Stimulated activated CD8-positive, alpha-beta memory T cell treated with anti-CD3 and anti-CD28 coated beads, Interleukin-12 subunit alpha, Interleukin-12 subunit beta, amount 100 ng/mL, for 1 hour (primary cell): Measurements from ENCODE around the gene IBSP.

ENCODE experiments used
- DNase-seq: peaks from one replicate; pipeline ENCODE4 v3.0.0-alpha.2; 2020; ENCODE audit warnings: low read depth

IBSP gene

GRCh38 chr4:87799301-87800113 is at the start of gene IBSP:
Gene IBSP, plus strand, starts transcription at chr4:87799554. Its CDS starts 2,808 bp downstream, at chr4:87802362.
- DNase-seq, result no peak

- no peak for DNase-seq
Measured at GRCh38 chr4:87749883-87750282, 49.5 kb upstream of the IBSP start.

- DNase-seq, result no peak
Measured at GRCh38 chr4:87758270-87758669, 41.1 kb upstream of the IBSP start.

- DNase-seq, result no peak
Measured at GRCh38 chr4:87762311-87762710, 37.0 kb upstream of the IBSP start.

GRCh38 chr4:87781569-87781968 is 17.8 kb upstream of the IBSP start:
- DNase-seq, result no peak

GRCh38 chr4:87783781-87784180 is 15.6 kb upstream of the IBSP start:
- DNase-seq, result no peak

- DNase-seq, result no peak
Measured at GRCh38 chr4:87785731-87786509, 13.4 kb upstream of the IBSP start.

- no peak for DNase-seq
Measured at GRCh38 chr4:87802858-87803257, 3.5 kb downstream of the IBSP start.

- no peak for DNase-seq
Measured at GRCh38 chr4:87803421-87803820, 4.1 kb downstream of the IBSP start.

GRCh38 chr4:87804871-87805270 is 5.5 kb downstream of the IBSP start:
- DNase-seq, result no peak

GRCh38 chr4:87805971-87806370 is 6.6 kb downstream of the IBSP start:
- no peak for DNase-seq

GRCh38 chr4:87806520-87806919 is 7.2 kb downstream of the IBSP start:
- no peak for DNase-seq

- no peak for DNase-seq
Measured at GRCh38 chr4:87807402-87807801, 8.0 kb downstream of the IBSP start.

GRCh38 chr4:87811977-87812376 is 12.6 kb downstream of the IBSP start:
- DNase-seq, result no peak

GRCh38 chr4:87819281-87819919 is 20.0 kb downstream of the IBSP start:
- no peak for DNase-seq

GRCh38 chr4:87823200-87823599 is 23.8 kb downstream of the IBSP start:
- DNase-seq, result no peak

GRCh38 chr4:87823724-87824123 is 24.4 kb downstream of the IBSP start:
- no peak for DNase-seq

- no peak for DNase-seq
Measured at GRCh38 chr4:87824352-87824751, 25.0 kb downstream of the IBSP start.

- no peak for DNase-seq
Measured at GRCh38 chr4:87832669-87833068, 33.3 kb downstream of the IBSP start, which contains the start of gene MEPE. Gene MEPE, plus strand, starts transcription at chr4:87832969. Its CDS starts 1,746 bp downstream, at chr4:87834715.

GRCh38 chr4:87834401-87834800 is 35.0 kb downstream of the IBSP start:
- no peak for DNase-seq

- no peak for DNase-seq
Measured at GRCh38 chr4:87835197-87835596, 35.8 kb downstream of the IBSP start.

- DNase-seq, result no peak
Measured at GRCh38 chr4:87835743-87836142, 36.4 kb downstream of the IBSP start.

GRCh38 chr4:87838205-87838604 is 38.9 kb downstream of the IBSP start:
- DNase-seq, result no peak
